A549 (cell line): ENCODE measurements around the gene ARL9. TPM values are rescaled to one million over a fixed set of nuclear protein-coding genes. Genes with fewer than 3 reads are reported as not detected.

Experiments used
- ATAC-seq, 2 experiments: fragments of 200-7000 bp in 1 of 2; fragments of >200 bp in 1 of 2; cut with Nextera tagmentation in 1 of 2; cut with Tn5 transposase in 1 of 2; 3 replicates each; pipeline versions ENCODE4 v1.8.0 to v1.9.1; 2018 to 2020; ENCODE audit warnings: mild to moderate bottlenecking in 1 of 2, moderate library complexity in 1 of 2
- CTCF ChIA-PET: fragments of 300-600 bp; sonication (Branson Sonifier 250); formaldehyde crosslinking; extraction: SDS; loops from one replicate; lab custom pipeline; 2021; ENCODE audit warnings: antibody characterized with exemption, inconsistent platforms; lab: Yijun Ruan, JAX
- POLR2A ChIA-PET: fragments of 350-600 bp; formaldehyde crosslinking; extraction: SDS; loops from one replicate; lab custom pipeline; 2021; ENCODE audit warnings: antibody characterized with exemption, inconsistent platforms; lab: Yijun Ruan, JAX
- DNase-seq, 2 experiments: peaks; one replicate each; pipeline versions ENCODE4 v3.0.0 to v3.0.0-alpha.2; 2011 to 2016; ENCODE audit warnings: low read depth in 1 of 2, low spot score in 1 of 2
- FAIRE-seq: peaks from 2 replicates; lab custom pipeline; 2011; peaks lifted over from hg19 to GRCh38; lab: Jason Lieb, UNC
- H3K27ac ChIP-seq, 2 experiments: fragments of >200 bp; sonication (Bioruptor Twin); formaldehyde crosslinking; 3 replicates each; pipeline ENCODE4 v1.5.1; 2016 to 2017
- H3K4me1 ChIP-seq: fragments of >200 bp; sonication (Bioruptor Twin); formaldehyde crosslinking; 3 replicates; pipeline ENCODE4 v1.6.1; 2016
- H3K4me2 ChIP-seq: fragments of >200 bp; sonication (Bioruptor Twin); formaldehyde crosslinking; 3 replicates; pipeline ENCODE4 v1.6.1; 2016
- H3K4me3 ChIP-seq: fragments of >200 bp; sonication (Bioruptor Twin); formaldehyde crosslinking; 3 replicates; pipeline ENCODE4 v1.5.1; 2016
- H3K9me3 ChIP-seq: fragments of >200 bp; sonication (Bioruptor Twin); formaldehyde crosslinking; 3 replicates; pipeline ENCODE4 v1.6.1; 2016
- BCL3 ChIP-seq: fragments of >200 bp; sonication (Bioruptor Twin); formaldehyde crosslinking; IDR thresholded peaks from 3 replicates; pipeline ENCODE4 v1.6.1; 2016
- CBX8 ChIP-seq: fragments of 200-600 bp; sonication (generic); IDR thresholded peaks from 2 replicates; pipeline ENCODE4 v1.6.1; 2016
- CEBPB ChIP-seq, 2 experiments: fragments of >200 bp in 1 of 2; sonication (Bioruptor Twin) in 1 of 2; formaldehyde crosslinking in 1 of 2; IDR thresholded peaks; 2 replicates each; pipeline ENCODE4 v1.6.1; 2012 to 2016
- CHD2 ChIP-seq: fragments of 150-350 bp; IDR thresholded peaks from 2 replicates; pipeline ENCODE4 v1.6.1; 2014; ENCODE audit warnings: low read length; ENCODE audit not compliant: partially characterized antibody
- CHD4 ChIP-seq: fragments of 200-600 bp; sonication (generic); IDR thresholded peaks from 2 replicates; pipeline ENCODE4 v1.6.1; 2016; ENCODE audit warnings: antibody characterized with exemption, mild to moderate bottlenecking, borderline replicate concordance
- EHF ChIP-seq: fragments of 250-450 bp; sonication (Bioruptor Pico); IDR thresholded peaks from 2 replicates; pipeline ENCODE4 v1.5.0; 2020; ENCODE audit warnings: mild to moderate bottlenecking
- FOSB ChIP-seq: fragments of 250-450 bp; sonication (Bioruptor Pico); IDR thresholded peaks from 2 replicates; pipeline ENCODE4 v1.5.0; 2020; ENCODE audit warnings: mild to moderate bottlenecking, moderate library complexity
- FOXS1 ChIP-seq: fragments of 250-450 bp; sonication (Bioruptor Pico); IDR thresholded peaks from 2 replicates; pipeline ENCODE4 v1.5.0; 2020; ENCODE audit warnings: mild to moderate bottlenecking, moderate library complexity
- HES2 ChIP-seq: fragments of >200 bp; sonication (Bioruptor Twin); formaldehyde crosslinking; IDR thresholded peaks from 2 replicates; pipeline ENCODE4 v1.6.1; 2016
- HEYL ChIP-seq: fragments of 250-450 bp; sonication (Bioruptor Pico); IDR thresholded peaks from 2 replicates; pipeline ENCODE4 v1.8.0; 2021; ENCODE audit warnings: mild to moderate bottlenecking, moderate library complexity
- HOXA7 ChIP-seq: fragments of 250-450 bp; sonication (Bioruptor Pico); IDR thresholded peaks from 2 replicates; pipeline ENCODE4 v1.5.0; 2020; ENCODE audit warnings: mild to moderate bottlenecking, moderate library complexity
- HOXB5 ChIP-seq: fragments of 250-450 bp; sonication (Bioruptor Pico); IDR thresholded peaks from 2 replicates; pipeline ENCODE4 v1.5.0; 2020; ENCODE audit warnings: mild to moderate bottlenecking, moderate library complexity
- MAFK ChIP-seq: fragments of 450-650 bp; IDR thresholded peaks from 2 replicates; pipeline ENCODE4 v1.6.1; 2014; ENCODE audit not compliant: partially characterized antibody
- MAZ ChIP-seq: fragments of 150-350 bp; IDR thresholded peaks from 2 replicates; pipeline ENCODE4 v1.6.1; 2014; ENCODE audit warnings: antibody characterized with exemption, low read depth, low read length, borderline replicate concordance
- NPAS2 ChIP-seq: fragments of 250-450 bp; sonication (Bioruptor Pico); IDR thresholded peaks from 2 replicates; pipeline ENCODE4 v1.8.0; 2022; ENCODE audit warnings: mild to moderate bottlenecking, moderate library complexity, borderline replicate concordance
- PHF8 ChIP-seq: fragments of 200-600 bp; sonication (generic); IDR thresholded peaks from 2 replicates; pipeline ENCODE4 v1.6.1; 2016; ENCODE audit warnings: low read depth, mild to moderate bottlenecking, antibody characterized with exemption, moderate library complexity, borderline replicate concordance
- RAD21 ChIP-seq, 2 experiments: fragments of >200 bp in 1 of 2; sonication (Bioruptor Twin) in 1 of 2; formaldehyde crosslinking in 1 of 2; IDR thresholded peaks in 1 of 2; conservative IDR thresholded peaks in 1 of 2; 2 replicates in 1 of 2; 3 replicates in 1 of 2; pipeline ENCODE4 v1.6.1; 2012 to 2018; ENCODE audit warnings: inconsistent platforms in 1 of 2
- RARB ChIP-seq: fragments of 250-450 bp; sonication (Bioruptor Pico); IDR thresholded peaks from 2 replicates; pipeline ENCODE4 v1.8.0; 2021; ENCODE audit warnings: mild to moderate bottlenecking, moderate library complexity
- RNF2 ChIP-seq: fragments of 200-600 bp; sonication (generic); IDR thresholded peaks from 2 replicates; pipeline ENCODE4 v1.6.1; 2016; ENCODE audit warnings: low read depth, mild to moderate bottlenecking, antibody characterized with exemption, moderate library complexity, borderline replicate concordance
- TP53 ChIP-seq: fragments of 250-450 bp; sonication (Bioruptor Pico); IDR thresholded peaks from 2 replicates; pipeline ENCODE4 v1.5.0; 2021; ENCODE audit warnings: mild to moderate bottlenecking, moderate library complexity
- ZFP36 ChIP-seq: fragments of 450-650 bp; IDR thresholded peaks from 2 replicates; pipeline ENCODE4 v1.6.1; 2014; ENCODE audit warnings: borderline replicate concordance; ENCODE audit not compliant: partially characterized antibody
- ZNF302 ChIP-seq: fragments of 250-450 bp; sonication (Bioruptor Pico); IDR thresholded peaks from 2 replicates; pipeline ENCODE4 v1.9.0; 2021; ENCODE audit warnings: inconsistent platforms, mild to moderate bottlenecking, moderate library complexity
- WGBS: methylation state at CpG from one replicate; pipeline ENCODE4 v1.1.6; 2017; ENCODE audit errors: missing lambda C conversion rate; 5-methylcytosine and 5-hydroxymethylcytosine counted together
- polyA plus RNA-seq, 4 experiments: library from polyadenylated mRNA; depleted of rRNA in 3 of 4; stranded (reverse); fragments of >200 nt; fragmentation: RNase III in 1 of 4; extraction: RNeasy Plus Mini Kit Qiagen cat#74134 plus additional on column Dnase treatment in 1 of 4; gene quantifications; 2 replicates in 3 of 4; 3 replicates in 1 of 4; pipeline ENCODE4 v1.2.3, GENCODE V29; 2011 to 2017
- TF ChIP-seq, protein P1 (sequence below): IDR thresholded peaks from 2 replicates; pipeline ENCODE4 v1.6.1; 2012

Gene ARL9
- polyA plus RNA-seq, 2 of the 4 experiments (the other 2 are of a cell fraction) = 0.08 TPM; not detected in 1

DNA sequence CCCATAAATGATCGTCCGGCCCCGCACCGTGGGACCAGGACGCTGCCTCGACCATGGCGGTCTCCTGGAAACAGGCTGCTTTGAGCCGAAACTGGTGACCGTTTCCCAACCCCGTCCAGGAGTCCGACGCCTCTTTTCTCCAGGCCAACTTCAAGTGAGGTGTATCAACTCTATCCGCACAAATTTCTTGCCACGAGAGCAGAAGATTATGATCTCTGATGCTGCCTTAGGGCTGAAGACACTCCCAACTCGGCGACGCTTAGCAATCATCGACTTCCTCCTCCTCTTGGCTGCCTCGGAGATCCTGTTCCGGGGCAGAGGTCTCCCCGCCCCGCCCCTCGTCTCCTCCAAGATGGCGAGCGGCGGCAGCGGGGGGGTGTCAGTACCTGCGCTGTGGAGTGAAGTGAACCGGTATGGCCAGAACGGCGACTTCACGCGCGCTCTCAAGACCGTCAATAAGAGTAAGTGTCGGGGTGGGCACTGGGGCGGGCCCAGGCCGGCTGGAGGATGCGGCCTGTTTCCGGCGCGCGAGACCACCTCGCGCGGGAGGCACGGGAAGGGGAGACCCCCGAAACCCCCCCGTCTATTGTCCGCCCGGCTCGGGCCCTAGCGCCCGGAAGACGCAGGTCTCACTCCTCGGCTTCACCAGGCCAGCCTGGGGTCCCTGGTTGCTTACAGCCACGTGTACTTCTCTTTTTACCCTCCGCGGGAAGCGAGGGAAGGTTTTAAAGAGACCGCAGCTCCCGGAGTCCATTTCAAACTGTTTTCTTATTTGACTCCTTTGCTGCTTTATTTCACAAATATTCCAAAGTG lies 38.1 kb upstream of the ARL9 start, which contains the start of gene SRP72 (continued):
- TF ChIP-seq PHF8 (peak; percentile 66; the same call in 1 of the 2 replicates), HOXA7 (CRISPR knock-in tag) (no peak)

- Histone ChIP-seq H3K27ac (peak overlapping the region; percentile 98 to 100), H3K4me3 (peak overlapping the region; percentile 98), H3K4me1 (peaks cover 27% of the 10 kb centered on the region; the same call in 2 of the 3 replicates), H3K9me3 (no peaks in the 10 kb centered on the region), H3K4me2 (peak overlapping the region; percentile 88)
- POLR2A ChIA-PET = interaction anchor here (0.8 to 3.7 kb wide), 5 partner anchors 10 to 332 kb away, joined by 3 to 33 read pairs (median 4); partner anchors contain the start of genes AASDH, PAICS and PPAT
- ATAC-seq (peak; percentile 58 to 66; a peak in 4 of 6 replicates), FAIRE-seq (no peak), DNase-seq (peak; percentile 21 to 40)
- 5% methylated on average over 10 of the region's 10 CpGs for WGBS
- TF ChIP-seq PHF8 (no peak), ZFP36 (no peak), FOXS1 (CRISPR knock-in tag) (no peak), HOXB5 (CRISPR knock-in tag) (no peak), CEBPB (IDR thresholded peaks at IDR 0.05) (no peak)
- CTCF ChIA-PET = no interaction called here
Measured at GRCh38 chr4:56468097-56468422, 37.5 kb upstream of the ARL9 start.

GRCh38 chr4:56469489-56470210 lies 35.9 kb upstream of the ARL9 start:
- Histone ChIP-seq H3K4me2 (peak overlapping the region; percentile 88; the same call in 2 of the 3 replicates), H3K27ac (no peak overlapping the region), H3K9me3 (no peaks in the 10 kb centered on the region), H3K4me3 (no peak overlapping the region), H3K4me1 (peaks cover 25% of the 10 kb centered on the region; the same call in 2 of the 3 replicates)
- ChIA-PET POLR2A (interaction anchor here (3.7 kb wide), 1 partner anchor 34 kb away, joined by 33 read pairs; the partner anchor contains the start of genes PAICS and PPAT), CTCF (interaction anchor here (1.6 kb wide), 1 partner anchor 59 kb away, joined by 3 read pairs; no protein-coding TSS in a partner anchor)
- 68% methylated on average over 6 of the region's 6 CpGs for WGBS
- DNase-seq = no peak
- no peak for TF ChIP-seq PHF8
- TF ChIP-seq MAFK = no peak
- TF ChIP-seq BCL3 = no peak
- TF ChIP-seq NPAS2 (CRISPR knock-in tag) = no peak
- TF ChIP-seq HES2 = no peak
- no peak for TF ChIP-seq CBX8
- no peak for TF ChIP-seq CHD2
- no peak for TF ChIP-seq HOXA7 (CRISPR knock-in tag)
- no peak for TF ChIP-seq ZNF302 (CRISPR knock-in tag)
- TF ChIP-seq EHF (CRISPR knock-in tag) = no peak
- TF ChIP-seq CHD4 = no peak
- ATAC-seq = no peak
- FAIRE-seq = no peak

DNA sequence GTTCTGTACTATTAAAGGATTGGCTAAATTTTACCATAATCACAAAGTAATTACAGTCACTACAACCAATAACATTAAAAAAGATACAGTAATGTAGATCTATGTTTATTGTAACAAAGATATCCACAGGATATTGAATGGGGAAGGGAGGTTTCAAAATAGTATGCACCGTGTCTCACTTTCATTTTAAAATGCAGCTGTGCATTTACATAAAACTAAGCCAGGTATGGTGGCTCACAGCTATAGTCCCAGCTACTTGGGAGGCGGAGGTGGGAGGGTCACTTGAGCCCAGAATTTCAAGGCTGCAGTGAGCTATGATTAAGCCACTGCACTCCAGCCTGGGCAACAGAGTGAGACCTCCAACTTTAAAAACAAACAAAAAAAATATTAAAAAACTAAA lies 29.7 kb upstream of the ARL9 start:
- Histone ChIP-seq H3K27ac (no peak overlapping the region), H3K4me1 (no peaks in the 10 kb centered on the region), H3K9me3 (no peaks in the 10 kb centered on the region), H3K4me2 (no peak overlapping the region), H3K4me3 (no peak overlapping the region)
- no peak for FAIRE-seq
- WGBS = 90% methylated on average over 2 of the region's 2 CpGs
- no peak for ATAC-seq
- ChIA-PET CTCF (interaction anchor here (1.0 kb wide), 1 partner anchor 10 kb away, joined by 3 read pairs; no protein-coding TSS in a partner anchor), POLR2A (no interaction called here)
- DNase-seq = no peak
- TF ChIP-seq FOXS1 (CRISPR knock-in tag) (no peak), BCL3 (no peak), HEYL (CRISPR knock-in tag) (no peak), TP53 (CRISPR knock-in tag) (no peak), RAD21 (conservative IDR thresholded peaks at IDR 0.05 in 1 of 2, IDR thresholded peaks at IDR 0.05 in 1 of 2) (no peak), RARB (CRISPR knock-in tag) (no peak), FOSB (CRISPR knock-in tag) (no peak), NPAS2 (CRISPR knock-in tag) (no peak), RNF2 (no peak), MAZ (no peak), PHF8 (no peak), MAFK (no peak)
- TF ChIP-seq, protein P1, sequence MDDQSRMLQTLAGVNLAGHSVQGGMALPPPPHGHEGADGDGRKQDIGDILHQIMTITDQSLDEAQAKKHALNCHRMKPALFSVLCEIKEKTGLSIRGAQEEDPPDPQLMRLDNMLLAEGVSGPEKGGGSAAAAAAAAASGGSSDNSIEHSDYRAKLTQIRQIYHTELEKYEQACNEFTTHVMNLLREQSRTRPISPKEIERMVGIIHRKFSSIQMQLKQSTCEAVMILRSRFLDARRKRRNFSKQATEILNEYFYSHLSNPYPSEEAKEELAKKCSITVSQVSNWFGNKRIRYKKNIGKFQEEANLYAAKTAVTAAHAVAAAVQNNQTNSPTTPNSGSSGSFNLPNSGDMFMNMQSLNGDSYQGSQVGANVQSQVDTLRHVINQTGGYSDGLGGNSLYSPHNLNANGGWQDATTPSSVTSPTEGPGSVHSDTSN = no peak
